KMS-11 (cell line): ENCODE results near the gene DAAM1.

ENCODE experiments used
- H2AFZ ChIP-seq: fragments of 200-600 bp; sonication (generic); 2 replicates; pipeline ENCODE4 v1.6.1; 2016; ENCODE audit warnings: antibody characterized with exemption, mixed run types, low read depth
- H3K27ac ChIP-seq: fragments of 200-600 bp; sonication (generic); 2 replicates; pipeline ENCODE4 v1.6.1; 2016; ENCODE audit warnings: mild to moderate bottlenecking, mixed run types
- H3K27me3 ChIP-seq: fragments of 200-600 bp; sonication (generic); 2 replicates; pipeline ENCODE4 v1.6.1; 2017; ENCODE audit warnings: mild to moderate bottlenecking, low read depth, mixed run types, moderate library complexity; ENCODE audit not compliant: insufficient read depth
- H3K36me3 ChIP-seq: fragments of 200-600 bp; sonication (generic); 2 replicates; pipeline ENCODE4 v1.6.1; 2017; ENCODE audit warnings: mild to moderate bottlenecking, mixed run types; ENCODE audit not compliant: insufficient read depth
- H3K4me1 ChIP-seq: fragments of 200-600 bp; sonication (generic); 2 replicates; pipeline ENCODE4 v1.6.1; 2016; ENCODE audit warnings: mild to moderate bottlenecking, low read depth, mixed run types; ENCODE audit not compliant: poor library complexity, severe bottlenecking
- H3K4me2 ChIP-seq: fragments of 200-600 bp; sonication (generic); 2 replicates; pipeline ENCODE4 v1.7.0; 2016; ENCODE audit warnings: mild to moderate bottlenecking, mixed run types
- H3K4me3 ChIP-seq: fragments of 200-600 bp; sonication (generic); IDR thresholded peaks from 2 replicates; pipeline ENCODE4 v1.6.1; 2017; ENCODE audit warnings: low read depth, low read length, mixed read lengths; ENCODE audit not compliant: insufficient read depth
- H3K79me2 ChIP-seq: fragments of 200-600 bp; sonication (generic); 2 replicates; pipeline ENCODE4 v1.6.1; 2016; ENCODE audit warnings: low read depth, mixed run types; ENCODE audit not compliant: insufficient read depth
- H3K9ac ChIP-seq: fragments of 200-600 bp; sonication (generic); 2 replicates; pipeline ENCODE4 v1.6.1; 2016; ENCODE audit warnings: mild to moderate bottlenecking, mixed run types
- H4K20me1 ChIP-seq: fragments of 200-600 bp; sonication (generic); 2 replicates; pipeline ENCODE4 v1.6.1; 2016; ENCODE audit warnings: mild to moderate bottlenecking, mixed run types; ENCODE audit not compliant: insufficient read depth
- CTCF ChIP-seq: fragments of 200-600 bp; sonication (generic); conservative IDR thresholded peaks from 2 replicates; pipeline ENCODE4 v1.6.1; 2017; ENCODE audit warnings: low read depth, mild to moderate bottlenecking, antibody characterized with exemption, low read length, moderate library complexity, mixed read lengths

DAAM1 gene

GRCh38 chr14:59419303-59419702 lies 230.8 kb downstream of the DAAM1 start:
- Histone ChIP-seq H3K9ac (no peak overlapping the region), H3K79me2 (no peaks in the 10 kb centered on the region), H3K27me3 (no peaks in the 10 kb centered on the region), H3K27ac (no peak overlapping the region), H4K20me1 (no peaks in the 10 kb centered on the region), H3K4me1 (no peaks in the 10 kb centered on the region), H2AFZ (no peak overlapping the region), H3K36me3 (no peaks in the 10 kb centered on the region), H3K4me2 (no peak overlapping the region), H3K4me3 (no peak overlapping the region)
- no peak for TF ChIP-seq CTCF
